ENCODE results near the gene FBXL7.

DNA sequence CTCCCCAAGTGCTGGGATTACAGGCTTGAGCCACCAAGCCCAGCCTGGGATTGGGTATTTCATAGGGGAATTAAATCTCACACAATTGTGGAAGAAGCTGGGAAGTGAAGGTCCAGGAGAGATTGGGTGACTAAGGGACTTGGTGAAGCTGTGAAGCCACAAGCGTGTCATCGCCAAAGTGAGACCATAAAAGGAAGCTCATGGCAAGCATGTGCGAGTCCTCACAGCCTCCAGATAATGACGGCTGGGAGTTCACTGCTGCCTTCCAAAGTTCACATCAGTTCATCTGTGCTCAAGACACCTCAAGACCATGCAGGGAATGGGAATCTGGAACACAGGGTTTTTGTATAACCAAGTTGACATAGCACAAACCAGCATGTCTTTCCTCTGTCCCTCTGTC lies 469.0 kb downstream of the FBXL7 start:
- no peak for TF ChIP-seq MYC (IDR thresholded peaks at IDR 0.05; ENCODE audit: low read depth, low read length)
- no peak for TF ChIP-seq EZH2 (IDR thresholded peaks at IDR 0.05; ENCODE audit: borderline replicate concordance, low read depth, low read length, severe bottlenecking)

Data from endothelial cell of umbilical vein (primary cell).